ENCODE data around the gene GNAL. TPM values are rescaled to one million over a fixed set of nuclear protein-coding genes. Genes with fewer than 3 reads are reported as not detected.

Gene GNAL
- total and polyA plus RNA-seq, 11 donors: 0.76 to 5.9 (median 1.6) TPM

GRCh38 chr18:11671156-11671555 lies 17.9 kb upstream of the GNAL start:
- H3K27me3 ChIP-seq: peaks cover 0 to 38% (median 6%) of the 10 kb centered on the region in 9 donors
- DNase-seq: no peak
- TF ChIP-seq POLR2A (IDR thresholded peaks at IDR 0.05): no peak
- TF ChIP-seq CTCF (IDR thresholded peaks at IDR 0.05): no peak
- intact Hi-C loops (cut with DNase I): no loop called here
- H3K9me3 ChIP-seq: no peaks in the 10 kb centered on the region
- H3K4me3 ChIP-seq: no peak overlapping the region
- ATAC-seq: no peak
- 77 to 91% (median 86%) methylated on average over 7 to 8 of the region's 8 CpGs for WGBS, 4 donors
- H3K4me1 ChIP-seq: no peaks in the 10 kb centered on the region
- no peaks in the 10 kb centered on the region for H3K36me3 ChIP-seq
- no peak overlapping the region for H3K27ac ChIP-seq

GRCh38 chr18:11672198-11672597 lies 16.9 kb upstream of the GNAL start:
- ATAC-seq: no peak
- peaks cover 0 to 48% (median 6%) of the 10 kb centered on the region in 9 donors for H3K27me3 ChIP-seq
- DNase-seq: no peak
- no peaks in the 10 kb centered on the region for H3K9me3 ChIP-seq
- TF ChIP-seq POLR2A (IDR thresholded peaks at IDR 0.05) (no peak), CTCF (IDR thresholded peaks at IDR 0.05) (no peak)
- no peaks in the 10 kb centered on the region for H3K36me3 ChIP-seq
- intact Hi-C loops (cut with DNase I): no loop called here
- H3K4me3 ChIP-seq: no peak overlapping the region
- no peaks in the 10 kb centered on the region for H3K4me1 ChIP-seq
- 86 to 92% (median 92%) methylated on average over 8 of the region's 8 CpGs for WGBS, 4 donors
- H3K27ac ChIP-seq: no peak overlapping the region

- Histone ChIP-seq H3K4me1 (no peaks in the 10 kb centered on the region), H3K27me3 (peaks cover 0 to 52% (median 6%) of the 10 kb centered on the region in 9 donors), H3K27ac (no peak overlapping the region), H3K36me3 (no peaks in the 10 kb centered on the region), H3K9me3 (no peaks in the 10 kb centered on the region), H3K4me3 (no peak overlapping the region)
- intact Hi-C loops (cut with DNase I): no loop called here
- DNase-seq (no peak), ATAC-seq (no peak)
- TF ChIP-seq POLR2A (IDR thresholded peaks at IDR 0.05): no peak
- TF ChIP-seq CTCF (IDR thresholded peaks at IDR 0.05): no peak
- WGBS, 4 donors: 45 to 64% (median 60%) methylated on average over 8 of the region's 8 CpGs
Measured at GRCh38 chr18:11672846-11673454, 16.1 kb upstream of the GNAL start.

- no peak overlapping the region for H3K4me3 ChIP-seq
- no peak for ATAC-seq
- intact Hi-C loops (cut with DNase I): no loop called here
- TF ChIP-seq POLR2A (IDR thresholded peaks at IDR 0.05) (no peak), CTCF (IDR thresholded peaks at IDR 0.05) (no peak)
- no peaks in the 10 kb centered on the region for H3K36me3 ChIP-seq
- 61 to 74% (median 72%) methylated on average over 8 to 9 of the region's 9 CpGs for WGBS, 4 donors
- no peak overlapping the region for H3K27ac ChIP-seq
- H3K27me3 ChIP-seq: peaks cover 0 to 58% (median 6%) of the 10 kb centered on the region in 9 donors
- H3K9me3 ChIP-seq: no peaks in the 10 kb centered on the region
- no peaks in the 10 kb centered on the region for H3K4me1 ChIP-seq
- DNase-seq: no peak
Measured at GRCh38 chr18:11673560-11673959, 15.5 kb upstream of the GNAL start.

All from heart left ventricle (tissue), 16 donors.